HCT116 (cell line): ENCODE results near the gene NPTX1. TPM values are rescaled to one million over a fixed set of nuclear protein-coding genes. Genes with fewer than 3 reads are reported as not detected.

ENCODE experiments used
- ATAC-seq: fragments of 200-7000 bp; cut with Tn5 transposase; 2 replicates; pipeline ENCODE4 v1.9.1; 2020; ENCODE audit warnings: mild to moderate bottlenecking, moderate library complexity
- BruUV-seq: library from RNA; stranded (reverse); fragments of 400-500 nt; replicated peaks from 2 replicates; lab custom pipeline; 2021; lab: Mats Ljungman, UMichigan
- CTCF ChIA-PET: fragments of 300-600 bp; sonication (Branson Sonifier 250); formaldehyde crosslinking; loops from one replicate; lab custom pipeline; 2021; ENCODE audit warnings: antibody characterized with exemption; lab: Charles Lee
- POLR2A ChIA-PET: fragments of 300-600, 350-600 bp; sonication (Branson Sonifier 250); formaldehyde crosslinking; loops from one replicate; lab custom pipeline; 2021; ENCODE audit warnings: antibody characterized with exemption; lab: Charles Lee
- RAD21 ChIA-PET, 2 experiments: fragments of 300-600 bp; sonication (Branson Sonifier 250); formaldehyde crosslinking; loops; one replicate each; lab custom pipeline; 2023; ENCODE audit warnings: low total read pairs in 2 of 2; ENCODE audit not compliant: uncharacterized antibody in 2 of 2, unreplicated experiment in 2 of 2, low non-redundant PET in 1 of 2; lab: Charles Lee
- DNase-seq: peaks from one replicate; pipeline ENCODE4 v3.0.0-alpha.2; 2010; ENCODE audit warnings: low read depth, low spot score
- H2AFZ ChIP-seq: fragments of 200-600 bp; shearing (Covaris generic), sonication (generic); 2 replicates; pipeline ENCODE4 v1.6.1; 2017; ENCODE audit warnings: low read depth, mixed run types, mixed read lengths, antibody characterized with exemption, low read length; ENCODE audit not compliant: poor library complexity, severe bottlenecking
- H3K27ac ChIP-seq: 2 replicates; pipeline ENCODE4 v1.5.1; 2012; ENCODE audit warnings: low read depth, low read length
- H3K27me3 ChIP-seq: fragments of 200-600 bp; sonication (generic); 2 replicates; pipeline ENCODE4 v1.6.1; 2016; ENCODE audit warnings: mixed run types, low read length, mixed read lengths; ENCODE audit not compliant: insufficient read depth
- H3K36me3 ChIP-seq, 2 experiments: fragments of 200-500 bp in 1 of 2; fragments of 200-600 bp in 1 of 2; sonication (Bioruptor generic) in 1 of 2; sonication (generic) in 1 of 2; 2 replicates each; pipeline versions ENCODE4 v1.5.1 to v1.6.1; 2014 to 2016; ENCODE audit warnings: low read length in 2 of 2, inconsistent platforms in 1 of 2, mixed read lengths in 1 of 2, mixed run types in 1 of 2; ENCODE audit not compliant: insufficient read depth in 2 of 2, control insufficient read depth in 1 of 2
- H3K4me1 ChIP-seq, 2 experiments: fragments of 200-600 bp in 1 of 2; sonication (generic) in 1 of 2; 2 replicates each; pipeline versions ENCODE4 v1.5.1 to v1.6.1; 2012 to 2017; ENCODE audit warnings: low read length in 2 of 2, inconsistent platforms in 1 of 2, mild to moderate bottlenecking in 1 of 2, mixed read lengths in 1 of 2, mixed run types in 1 of 2, moderate library complexity in 1 of 2; ENCODE audit not compliant: insufficient read depth in 2 of 2, control insufficient read depth in 1 of 2
- H3K4me2 ChIP-seq: fragments of 200-600 bp; sonication (generic); 2 replicates; pipeline ENCODE4 v1.6.1; 2017; ENCODE audit warnings: mixed run types, low read length, mixed read lengths
- H3K4me3 ChIP-seq, 2 experiments: fragments of 200-600 bp in 1 of 2; sonication (generic) in 1 of 2; replicated peaks in 1 of 2; 2 replicates each; pipeline ENCODE4 v1.5.1; 2011 to 2016; ENCODE audit warnings: low read length in 2 of 2, control low read depth in 1 of 2, low read depth in 1 of 2, mild to moderate bottlenecking in 1 of 2, mixed read lengths in 1 of 2, mixed run types in 1 of 2
- H3K79me2 ChIP-seq: fragments of 200-600 bp; sonication (generic); 2 replicates; pipeline ENCODE4 v1.6.1; 2017; ENCODE audit warnings: mild to moderate bottlenecking, mixed run types, low read length, moderate library complexity, mixed read lengths; ENCODE audit not compliant: insufficient read depth
- H3K9ac ChIP-seq: fragments of 200-600 bp; sonication (generic); 2 replicates; pipeline ENCODE4 v1.6.1; 2016; ENCODE audit warnings: low read length, mixed read lengths
- H3K9me2 ChIP-seq: fragments of 200-600 bp; sonication (generic), shearing (Covaris generic); 2 replicates; pipeline ENCODE4 v1.6.1; 2017; ENCODE audit warnings: mixed run types, mild to moderate bottlenecking, moderate library complexity; ENCODE audit not compliant: insufficient read depth
- H3K9me3 ChIP-seq, 2 experiments: fragments of 200-500 bp in 1 of 2; fragments of 200-600 bp in 1 of 2; sonication (Bioruptor generic) in 1 of 2; sonication (generic) in 1 of 2; 2 replicates each; pipeline ENCODE4 v1.6.1; 2014 to 2017; ENCODE audit warnings: low read length in 2 of 2, mixed read lengths in 2 of 2, inconsistent platforms in 1 of 2, low read depth in 1 of 2, mild to moderate bottlenecking in 1 of 2, mixed run types in 1 of 2, moderate library complexity in 1 of 2; ENCODE audit not compliant: control insufficient read depth in 1 of 2, insufficient read depth in 1 of 2
- H4K20me1 ChIP-seq: fragments of 200-600 bp; sonication (generic), shearing (Covaris generic); 2 replicates; pipeline ENCODE4 v1.6.1; 2017; ENCODE audit warnings: mixed run types, mild to moderate bottlenecking, moderate library complexity; ENCODE audit not compliant: insufficient read depth
- EGR1 ChIP-seq: IDR thresholded peaks from 2 replicates; pipeline ENCODE4 v1.6.1; 2012; ENCODE audit warnings: low read depth
- ELF1 ChIP-seq: IDR thresholded peaks from 2 replicates; pipeline ENCODE4 v1.6.1; 2012; ENCODE audit warnings: low read depth, borderline replicate concordance
- JUND ChIP-seq: IDR thresholded peaks from 2 replicates; pipeline ENCODE4 v1.6.1; 2012
- POLR2AphosphoS5 ChIP-seq: IDR thresholded peaks from 2 replicates; pipeline ENCODE4 v1.6.1; 2011; ENCODE audit warnings: mild to moderate bottlenecking, low read depth, low read length, moderate library complexity
- RAD21 ChIP-seq: IDR thresholded peaks from 2 replicates; pipeline ENCODE4 v1.6.1; 2012; ENCODE audit warnings: low read depth, mild to moderate bottlenecking
- SIN3A ChIP-seq: IDR thresholded peaks from 2 replicates; pipeline ENCODE4 v1.6.1; 2012; ENCODE audit warnings: low read depth
- SP1 ChIP-seq: IDR thresholded peaks from 2 replicates; pipeline ENCODE4 v1.6.1; 2012; ENCODE audit warnings: low read depth
- TCF7L2 ChIP-seq: IDR thresholded peaks from 2 replicates; pipeline ENCODE4 v1.7.0; 2011; ENCODE audit warnings: borderline replicate concordance, inconsistent platforms; ENCODE audit not compliant: insufficient read depth, insufficient read length; ENCODE audit errors: extremely low read depth
- ZFX ChIP-seq: fragments of 450-650 bp; IDR thresholded peaks from 2 replicates; pipeline ENCODE4 v1.6.1; 2017
- intact Hi-C: fragments of 100-400 bp; cut with micrococcal nuclease; formaldehyde crosslinking; loops from 2 replicates; pipeline ENCODE4 v1.10.0; 2022
- total RNA-seq: library from RNA; stranded (reverse); gene quantifications from one replicate; pipeline ENCODE4 v1.2.1, GENCODE V29; 2021; ENCODE audit not compliant: unreplicated experiment

The NPTX1 gene
- total RNA-seq, 1 experiment from 2014 or later = 0.15 TPM

GRCh38 chr17:80502578-80502877 lies 26.1 kb upstream of the NPTX1 start:
- Histone ChIP-seq H3K36me3 (no peaks in the 10 kb centered on the region), H3K9me3 (no peaks in the 10 kb centered on the region), H3K27ac (no peak overlapping the region), H3K9ac (no peak overlapping the region), H3K4me1 (no peaks in the 10 kb centered on the region), H2AFZ (no peak overlapping the region), H3K9me2 (no peaks in the 10 kb centered on the region), H3K4me3 (no peak overlapping the region), H3K27me3 (peaks cover 24% of the 10 kb centered on the region; the same call in 1 of the 2 replicates), H3K4me2 (no peak overlapping the region), H4K20me1 (no peaks in the 10 kb centered on the region), H3K79me2 (no peaks in the 10 kb centered on the region)
- RAD21 ChIA-PET = no interaction called here
- no peak for TF ChIP-seq TCF7L2
- TF ChIP-seq RAD21 = no peak
- no peak for TF ChIP-seq EGR1
- no peak for TF ChIP-seq ELF1
- TF ChIP-seq JUND = no peak
- intact Hi-C loops = no loop called here
- ATAC-seq (no peak), DNase-seq (no peak)
- CTCF ChIA-PET = no interaction called here
- POLR2A ChIA-PET = no interaction called here
- BruUV-seq = no TSS peak

GRCh38 chr17:80501741-80502577 lies 25.6 kb upstream of the NPTX1 start:
- no TSS peak for BruUV-seq
- Histone ChIP-seq H3K9ac (no peak overlapping the region), H3K27ac (no peak overlapping the region), H3K9me2 (no peaks in the 10 kb centered on the region), H3K36me3 (no peaks in the 10 kb centered on the region), H4K20me1 (no peaks in the 10 kb centered on the region), H2AFZ (no peak overlapping the region), H3K79me2 (no peaks in the 10 kb centered on the region), H3K4me1 (no peaks in the 10 kb centered on the region), H3K4me3 (no peak overlapping the region), H3K9me3 (no peaks in the 10 kb centered on the region), H3K4me2 (no peak overlapping the region), H3K27me3 (peaks cover 19% of the 10 kb centered on the region; the same call in 1 of the 2 replicates)
- TF ChIP-seq JUND = no peak
- TF ChIP-seq SP1 = no peak
- no peak for TF ChIP-seq EGR1
- no peak for TF ChIP-seq POLR2AphosphoS5
- no peak for TF ChIP-seq ZFX
- TF ChIP-seq SIN3A = no peak
- no peak for TF ChIP-seq ELF1
- ChIA-PET CTCF (no interaction called here), POLR2A (no interaction called here), RAD21 (no interaction called here)
- DNase-seq (no peak), ATAC-seq (no peak)
- intact Hi-C loops = no loop called here
